Testis (tissue), 3 donors: ENCODE results near the gene TBCC. TPM values are rescaled to one million over a fixed set of nuclear protein-coding genes. Genes with fewer than 3 reads are reported as not detected.

Experiments
- DNase-seq: peaks from one replicate; pipeline ENCODE4 v3.0.0-alpha.2; 2019
- H3K27ac ChIP-seq, 2 donors: fragments of 200-600 bp; sonication (generic); one replicate each; pipeline ENCODE4 v1.5.1; 2019
- H3K27me3 ChIP-seq: fragments of 200-600 bp; sonication (generic); one replicate; pipeline ENCODE4 v1.5.1; 2019
- H3K36me3 ChIP-seq: fragments of 200-600 bp; sonication (generic); one replicate; pipeline ENCODE4 v1.5.1; 2017; ENCODE audit warnings: low read depth; ENCODE audit errors: missing control alignments
- H3K4me1 ChIP-seq: fragments of 200-600 bp; sonication (generic); one replicate; pipeline ENCODE4 v1.5.1; 2019
- H3K4me3 ChIP-seq, 2 donors: fragments of 200-600 bp; sonication (generic); one replicate each; pipeline ENCODE4 v1.5.1; 2017 to 2019
- H3K9me3 ChIP-seq: fragments of 200-600 bp; sonication (generic); one replicate; pipeline ENCODE4 v1.5.1; 2017
- POLR2A ChIP-seq: fragments of 450-650 bp; IDR thresholded peaks from one replicate; pipeline ENCODE4 v1.6.1; 2017; ENCODE audit warnings: antibody characterized with exemption, mild to moderate bottlenecking, moderate library complexity
- WGBS, 2 donors: methylation state at CpG; one replicate each; pipeline ENCODE4 v1.1.5; 2018; 5-methylcytosine and 5-hydroxymethylcytosine counted together
- intact Hi-C: fragments of 100-400 bp; cut with DNase I; formaldehyde crosslinking; loops from one replicate; pipeline ENCODE4 v1.15.1; 2023; ENCODE audit warnings: low total_unique reads
- polyA plus RNA-seq: library from polyadenylated mRNA; stranded (reverse); fragments of 350-450 nt; fragmentation: Illumina TruSeq; extraction: RNeasy Lipid Tissue Mini Kit (QIAGEN cat#74804); gene quantifications from one replicate; pipeline ENCODE4 v1.2.3, GENCODE V29; 2014; ENCODE audit warnings: low read depth, low replicate concordance; ENCODE audit not compliant: insufficient read depth
- total RNA-seq, 2 donors: library from RNA; depleted of rRNA; stranded (reverse); fragments of >200 nt; gene quantifications; one replicate each; pipeline ENCODE4 v1.2.3, GENCODE V29; 2016
- TF ChIP-seq, protein P1 (sequence below), 3 experiments: fragments of 450-650 bp in 2 of 3; fragments of 200-600 bp in 1 of 3; sonication (generic) in 1 of 3; IDR thresholded peaks; one replicate each; pipeline ENCODE4 v1.5.1; 2016 to 2019; ENCODE audit warnings: antibody characterized with exemption in 3 of 3, mild to moderate bottlenecking in 2 of 3, moderate library complexity in 1 of 3

TBCC gene
- total and polyA plus RNA-seq, 3 donors from 2014 or later = 35.0 to 52.1 (median 40.2) TPM

DNA sequence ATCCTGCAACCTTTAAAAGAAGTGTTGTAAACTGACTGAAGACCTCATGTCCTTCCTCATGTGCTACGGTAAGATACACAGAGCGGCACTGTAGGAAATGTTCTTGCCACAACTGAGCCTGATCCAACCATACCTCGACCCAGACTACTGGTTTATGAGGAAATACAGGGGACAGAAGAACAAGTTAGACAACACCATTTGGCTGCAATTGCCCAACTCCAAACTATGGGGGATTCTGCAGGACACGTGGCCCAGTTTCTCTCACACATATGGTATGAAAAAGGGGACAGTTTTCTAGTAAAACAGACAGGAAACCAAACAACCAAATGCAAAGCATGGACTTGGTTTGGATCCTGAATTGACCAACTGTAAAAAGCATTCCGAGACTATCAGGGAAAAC, 34.0 kb downstream of the TBCC start:
- H3K9me3 ChIP-seq = no peaks in the 10 kb centered on the region
- TF ChIP-seq, protein P1, sequence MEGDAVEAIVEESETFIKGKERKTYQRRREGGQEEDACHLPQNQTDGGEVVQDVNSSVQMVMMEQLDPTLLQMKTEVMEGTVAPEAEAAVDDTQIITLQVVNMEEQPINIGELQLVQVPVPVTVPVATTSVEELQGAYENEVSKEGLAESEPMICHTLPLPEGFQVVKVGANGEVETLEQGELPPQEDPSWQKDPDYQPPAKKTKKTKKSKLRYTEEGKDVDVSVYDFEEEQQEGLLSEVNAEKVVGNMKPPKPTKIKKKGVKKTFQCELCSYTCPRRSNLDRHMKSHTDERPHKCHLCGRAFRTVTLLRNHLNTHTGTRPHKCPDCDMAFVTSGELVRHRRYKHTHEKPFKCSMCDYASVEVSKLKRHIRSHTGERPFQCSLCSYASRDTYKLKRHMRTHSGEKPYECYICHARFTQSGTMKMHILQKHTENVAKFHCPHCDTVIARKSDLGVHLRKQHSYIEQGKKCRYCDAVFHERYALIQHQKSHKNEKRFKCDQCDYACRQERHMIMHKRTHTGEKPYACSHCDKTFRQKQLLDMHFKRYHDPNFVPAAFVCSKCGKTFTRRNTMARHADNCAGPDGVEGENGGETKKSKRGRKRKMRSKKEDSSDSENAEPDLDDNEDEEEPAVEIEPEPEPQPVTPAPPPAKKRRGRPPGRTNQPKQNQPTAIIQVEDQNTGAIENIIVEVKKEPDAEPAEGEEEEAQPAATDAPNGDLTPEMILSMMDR (IDR thresholded peaks at IDR 0.05) = no peak
- TF ChIP-seq POLR2A = no peak
- intact Hi-C loops = no loop called here
- H3K36me3 ChIP-seq = no peaks in the 10 kb centered on the region
- H3K27ac ChIP-seq = no peak overlapping the region
- H3K27me3 ChIP-seq = no peaks in the 10 kb centered on the region
- no peak overlapping the region for H3K4me3 ChIP-seq
- H3K4me1 ChIP-seq = no peaks in the 10 kb centered on the region
- 91 to 92% methylated on average over 5 of the region's 5 CpGs for WGBS, 2 donors
- no peak for DNase-seq

DNA sequence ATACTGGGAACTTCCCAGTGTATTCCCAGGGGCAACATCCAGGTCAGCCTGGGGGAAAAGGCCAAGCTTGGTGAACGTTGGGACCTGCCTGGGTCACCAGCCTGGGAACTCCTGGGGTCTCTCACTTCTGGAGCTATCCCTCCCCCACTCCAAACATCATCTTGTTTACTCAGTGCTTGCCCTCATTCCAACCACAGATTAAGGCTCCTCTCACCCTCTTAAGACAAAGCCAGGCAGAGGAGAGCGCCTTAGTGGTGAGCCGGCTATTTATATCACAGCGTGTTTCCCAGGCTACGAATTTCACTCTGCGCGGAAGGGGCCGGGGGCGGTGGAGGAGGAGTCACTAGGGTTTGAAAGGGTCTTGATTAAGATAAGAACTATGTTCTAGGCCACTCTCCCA, 35.6 kb downstream of the TBCC start:
- H3K4me3 ChIP-seq = no peak overlapping the region
- no peak for DNase-seq

DNA sequence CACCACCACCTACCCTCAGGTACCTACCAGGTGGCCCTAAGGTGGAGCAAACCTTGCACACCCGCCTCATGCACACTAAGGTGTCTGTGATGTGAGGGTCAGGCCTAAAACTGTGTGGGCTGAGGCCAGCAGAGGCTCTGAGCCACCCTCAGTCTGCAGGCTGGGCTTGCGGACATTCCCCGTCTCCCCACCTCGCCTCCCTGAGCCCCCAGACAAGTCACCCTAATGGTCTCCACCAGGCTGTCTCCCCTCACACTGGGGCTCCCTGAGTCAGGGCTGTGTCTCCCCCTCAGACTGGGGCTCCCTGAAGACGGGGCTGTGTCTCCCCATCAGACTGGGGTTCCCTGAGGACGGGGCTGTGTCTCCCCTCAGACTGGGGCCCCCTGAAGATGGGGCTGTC, 36.0 kb downstream of the TBCC start:
- H3K4me3 ChIP-seq = no peak overlapping the region
- WGBS, 2 donors = 94 to 100% methylated on average over 2 to 6 of the region's 6 CpGs
- H3K36me3 ChIP-seq = no peaks in the 10 kb centered on the region
- TF ChIP-seq POLR2A = no peak
- TF ChIP-seq, protein P1 (IDR thresholded peaks at IDR 0.05) = no peak
- H3K9me3 ChIP-seq = no peaks in the 10 kb centered on the region
- H3K27ac ChIP-seq = no peak overlapping the region
- H3K27me3 ChIP-seq = no peaks in the 10 kb centered on the region
- intact Hi-C loops = no loop called here
- no peak for DNase-seq
- no peaks in the 10 kb centered on the region for H3K4me1 ChIP-seq

More for the DNA sequence above, 35.6 kb downstream of the TBCC start:
- Histone ChIP-seq H3K27ac (no peak overlapping the region), H3K9me3 (no peaks in the 10 kb centered on the region), H3K27me3 (no peaks in the 10 kb centered on the region), H3K36me3 (no peaks in the 10 kb centered on the region), H3K4me1 (no peaks in the 10 kb centered on the region)
- intact Hi-C loops = no loop called here
- no peak for TF ChIP-seq POLR2A
- TF ChIP-seq, protein P1 (IDR thresholded peaks at IDR 0.05) = no peak
- WGBS, 2 donors = 39 to 58% methylated on average over 9 of the region's 9 CpGs

DNA sequence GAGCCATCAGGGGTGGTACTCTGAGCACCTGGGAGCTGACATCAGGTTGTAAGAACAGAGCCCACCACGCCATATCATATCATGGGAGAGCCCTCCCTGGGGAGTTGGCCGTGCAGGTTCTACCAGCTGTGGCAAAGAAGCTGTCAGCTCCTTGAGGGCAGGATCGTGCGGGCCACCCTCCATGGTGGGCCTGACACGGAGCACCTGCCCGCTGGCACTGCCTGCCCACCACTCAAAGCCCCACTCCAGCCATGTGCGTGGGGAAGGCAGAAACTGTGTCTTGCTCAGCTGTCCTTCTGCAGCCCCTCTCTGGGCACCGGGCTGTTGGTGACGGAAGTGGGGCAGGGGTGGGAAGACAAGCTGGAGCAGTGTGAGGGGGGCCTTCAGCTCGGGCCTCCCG, 37.8 kb downstream of the TBCC start:
- Histone ChIP-seq H3K4me3 (no peak overlapping the region), H3K27me3 (no peaks in the 10 kb centered on the region), H3K36me3 (no peaks in the 10 kb centered on the region), H3K27ac (no peak overlapping the region), H3K9me3 (no peaks in the 10 kb centered on the region), H3K4me1 (no peaks in the 10 kb centered on the region)
- intact Hi-C loops = no loop called here
- TF ChIP-seq, protein P1 (IDR thresholded peaks at IDR 0.05) = no peak
- TF ChIP-seq POLR2A = no peak
- DNase-seq = no peak
- 93 to 100% methylated on average over 6 to 11 of the region's 11 CpGs for WGBS, 2 donors

DNA sequence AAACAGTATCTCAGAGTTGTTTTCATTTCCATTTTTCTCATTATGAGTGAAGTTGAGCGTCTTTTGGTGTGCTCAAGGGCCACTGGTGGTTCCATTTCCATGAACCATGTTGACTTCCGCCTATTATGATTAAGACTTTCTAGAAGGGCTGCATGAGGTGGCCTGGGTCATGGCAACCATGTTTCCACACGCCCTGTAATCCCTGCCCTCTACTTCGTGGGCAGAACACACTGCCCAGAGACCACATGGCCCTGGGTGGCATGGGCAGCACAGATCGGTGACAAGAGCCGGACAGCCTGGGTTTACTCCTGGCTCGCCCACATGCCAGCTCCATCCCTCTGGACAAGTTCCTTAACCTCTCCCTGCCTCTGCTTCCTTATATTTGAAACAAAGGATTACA, 38.3 kb downstream of the TBCC start:
- intact Hi-C loops = no loop called here
- Histone ChIP-seq H3K9me3 (no peaks in the 10 kb centered on the region), H3K4me1 (no peaks in the 10 kb centered on the region), H3K27ac (no peak overlapping the region), H3K36me3 (no peaks in the 10 kb centered on the region), H3K27me3 (no peaks in the 10 kb centered on the region), H3K4me3 (no peak overlapping the region)
- DNase-seq = no peak
- TF ChIP-seq POLR2A = no peak
- TF ChIP-seq, protein P1 (IDR thresholded peaks at IDR 0.05) = no peak
- WGBS, 2 donors = 93 to 95% methylated on average over 7 of the region's 7 CpGs
